GM23248 (cell line): Measurements from ENCODE around the gene APBA3. TPM values are rescaled to one million over a fixed set of nuclear protein-coding genes. Genes with fewer than 3 reads are reported as not detected.

Experiments used
- DNase-seq: peaks from one replicate; pipeline ENCODE4 v3.0.0-alpha.2; 2015
- H2AFZ ChIP-seq: fragments of 200-600 bp; sonication (generic); 2 replicates; pipeline ENCODE4 v1.6.1; 2016; ENCODE audit warnings: antibody characterized with exemption
- H3F3A ChIP-seq: fragments of 200-600 bp; sonication (generic); 2 replicates; pipeline ENCODE4 v1.6.1; 2016; ENCODE audit warnings: mild to moderate bottlenecking, antibody characterized with exemption, mixed run types; ENCODE audit not compliant: insufficient read depth
- H3K27ac ChIP-seq: fragments of 200-600 bp; sonication (generic); 2 replicates; pipeline ENCODE4 v1.5.1; 2016; ENCODE audit warnings: mild to moderate bottlenecking
- H3K27me3 ChIP-seq: fragments of 200-600 bp; sonication (generic); replicated peaks from 2 replicates; pipeline ENCODE4 v1.6.1; 2016; ENCODE audit warnings: mild to moderate bottlenecking; ENCODE audit not compliant: insufficient read depth
- H3K36me3 ChIP-seq: fragments of 200-600 bp; sonication (generic); 2 replicates; pipeline ENCODE4 v1.6.1; 2016; ENCODE audit warnings: low read depth, mild to moderate bottlenecking
- H3K4me1 ChIP-seq: fragments of 200-600 bp; sonication (generic); 2 replicates; pipeline ENCODE4 v1.6.1; 2016; ENCODE audit warnings: mild to moderate bottlenecking; ENCODE audit not compliant: insufficient read depth
- H3K4me2 ChIP-seq: fragments of 200-600 bp; sonication (generic); one replicate; pipeline ENCODE4 v1.6.1; 2016; ENCODE audit warnings: mild to moderate bottlenecking; ENCODE audit not compliant: unreplicated experiment
- H3K4me3 ChIP-seq: fragments of 200-600 bp; sonication (generic); 2 replicates; pipeline ENCODE4 v1.5.1; 2016; ENCODE audit warnings: mild to moderate bottlenecking
- H3K79me2 ChIP-seq: fragments of 200-600 bp; sonication (generic); 2 replicates; pipeline ENCODE4 v1.6.1; 2016; ENCODE audit warnings: mild to moderate bottlenecking; ENCODE audit not compliant: insufficient read depth
- H3K9ac ChIP-seq: fragments of 200-600 bp; sonication (generic); 2 replicates; pipeline ENCODE4 v1.6.1; 2016; ENCODE audit warnings: mild to moderate bottlenecking
- H3K9me2 ChIP-seq: fragments of 200-600 bp; sonication (generic); 2 replicates; pipeline ENCODE4 v1.6.1; 2016; ENCODE audit warnings: mixed run types, mild to moderate bottlenecking, moderate library complexity; ENCODE audit not compliant: insufficient read depth
- H3K9me3 ChIP-seq: fragments of 200-600 bp; sonication (generic); one replicate; pipeline ENCODE4 v1.6.1; 2017; ENCODE audit warnings: low read depth
- H4K20me1 ChIP-seq: fragments of 200-600 bp; sonication (generic); 2 replicates; pipeline ENCODE4 v1.6.0; 2016; ENCODE audit not compliant: insufficient read depth
- EZH2 ChIP-seq: fragments of 200-600 bp; sonication (generic); IDR thresholded peaks from 2 replicates; pipeline ENCODE4 v1.6.1; 2018; ENCODE audit warnings: antibody characterized with exemption, mild to moderate bottlenecking; ENCODE audit not compliant: insufficient read depth, poor library complexity, severe bottlenecking
- EZH2phosphoT487 ChIP-seq: fragments of 200-600 bp; sonication (generic); IDR thresholded peaks from 2 replicates; pipeline ENCODE4 v1.6.1; 2018; ENCODE audit warnings: antibody characterized with exemption, moderate library complexity, mild to moderate bottlenecking, low read depth; ENCODE audit not compliant: insufficient read depth
- WGBS, 2 experiments: methylation state at CpG; one replicate each; pipeline ENCODE4 v1.1.6; 2015 to 2017; ENCODE audit warnings: low lambda C conversion rate in 2 of 2, low coverage in 1 of 2; ENCODE audit errors: missing lambda C conversion rate in 2 of 2; 5-methylcytosine and 5-hydroxymethylcytosine counted together
- in situ Hi-C: fragments of 300-500 bp; cut with MboI; formaldehyde crosslinking; loops from 2 replicates; pipeline ENCODE4 v1.15.0; 2020
- polyA plus RNA-seq: library from polyadenylated mRNA; unstranded; fragments of >200 nt; fragmentation: Nextera tagmentation; extraction: Ambion mirVana; gene quantifications from 2 replicates; pipeline ENCODE4 v1.2.1, GENCODE V29; 2016
- total RNA-seq: library from RNA; depleted of rRNA; stranded (reverse); fragments of >200 nt; shearing (Covaris generic); gene quantifications from 2 replicates; pipeline ENCODE4 v1.2.3, GENCODE V29; 2014

APBA3 gene
- total and polyA plus RNA-seq, 2 experiments from 2014 or later: 16.9 to 28.3 TPM

- Histone ChIP-seq H3F3A (no peaks in the 10 kb centered on the region), H3K4me2 (no peak overlapping the region), H3K27ac (no peak overlapping the region), H3K9ac (no peak overlapping the region), H3K9me3 (no peaks in the 10 kb centered on the region), H3K4me3 (no peak overlapping the region), H3K36me3 (no peaks in the 10 kb centered on the region), H3K79me2 (no peaks in the 10 kb centered on the region), H3K4me1 (no peaks in the 10 kb centered on the region), H2AFZ (no peak overlapping the region), H3K27me3 (peaks cover 13% of the 10 kb centered on the region), H4K20me1 (no peaks in the 10 kb centered on the region), H3K9me2 (no peaks in the 10 kb centered on the region)
- TF ChIP-seq EZH2: no peak
- WGBS, 2 experiments: 4 to 6% methylated on average over 34 to 36 of the region's 47 CpGs
- in situ Hi-C loops: no loop called here
- no peak for DNase-seq
Measured at GRCh38 chr19:3785451-3785937, 24.0 kb upstream of the APBA3 start.

- WGBS, 2 experiments: 20 to 23% methylated on average over 17 to 24 of the region's 25 CpGs
- Histone ChIP-seq H3K9ac (no peak overlapping the region), H3K79me2 (no peaks in the 10 kb centered on the region), H3K9me2 (no peaks in the 10 kb centered on the region), H3K9me3 (no peaks in the 10 kb centered on the region), H3K4me1 (no peaks in the 10 kb centered on the region), H3K4me2 (no peak overlapping the region), H3K27ac (no peak overlapping the region), H4K20me1 (no peaks in the 10 kb centered on the region), H2AFZ (no peak overlapping the region), H3K36me3 (no peaks in the 10 kb centered on the region), H3K27me3 (peaks cover 12% of the 10 kb centered on the region), H3K4me3 (no peak overlapping the region), H3F3A (no peaks in the 10 kb centered on the region)
- peak; percentile 33 for DNase-seq
- in situ Hi-C loops: no loop called here
- no peak for TF ChIP-seq EZH2
- no peak for TF ChIP-seq EZH2phosphoT487
Measured at GRCh38 chr19:3784607-3785450, 23.3 kb upstream of the APBA3 start.

DNA sequence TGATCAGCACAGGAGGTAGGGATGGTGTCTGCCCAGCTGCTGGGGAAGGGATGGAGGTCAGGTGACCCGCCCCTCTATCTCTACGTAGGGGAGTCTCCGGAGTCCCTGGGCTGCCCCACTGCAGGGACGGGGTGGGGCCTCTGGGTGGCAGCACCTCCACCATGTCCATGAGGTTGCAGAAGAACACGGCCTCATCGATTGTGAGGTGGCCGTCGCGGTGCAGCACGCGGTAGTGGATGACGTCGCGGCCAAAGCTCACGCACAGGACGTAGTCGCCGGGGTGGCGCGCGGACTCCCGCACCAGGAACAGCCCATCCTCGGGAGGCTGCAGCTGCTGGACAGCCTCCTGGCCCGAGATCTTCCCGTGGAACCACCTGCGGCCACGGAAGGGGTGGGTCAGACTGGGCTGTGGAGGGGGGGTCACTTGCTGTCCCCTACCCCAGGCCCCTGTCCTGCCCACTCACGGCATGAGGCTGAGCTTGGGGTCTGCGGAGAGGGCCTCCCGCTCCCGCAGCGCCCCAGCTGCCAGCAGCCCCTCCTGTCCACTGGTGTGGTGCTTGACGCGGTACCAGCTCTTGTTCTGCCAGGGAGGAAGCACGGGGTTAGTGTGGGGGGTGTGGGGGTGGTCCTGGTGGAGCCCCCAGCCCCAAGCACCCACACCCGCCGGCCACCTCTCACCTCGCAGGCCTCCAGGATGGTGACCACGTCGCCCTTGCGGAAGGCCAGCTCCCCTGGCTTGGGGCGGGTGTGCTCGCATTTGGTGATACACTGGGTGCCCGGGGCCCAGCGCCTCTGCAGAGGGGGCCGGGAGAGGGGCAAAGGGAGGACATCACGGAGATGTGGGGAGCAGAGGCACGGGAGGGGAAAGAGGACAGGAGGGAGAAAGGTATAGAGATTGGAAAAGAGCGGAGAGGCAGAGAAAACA, 22.4 kb upstream of the APBA3 start:
- WGBS, 2 experiments: 73 to 76% methylated on average over 30 to 49 of the region's 49 CpGs
- in situ Hi-C loops: no loop called here

DNA sequence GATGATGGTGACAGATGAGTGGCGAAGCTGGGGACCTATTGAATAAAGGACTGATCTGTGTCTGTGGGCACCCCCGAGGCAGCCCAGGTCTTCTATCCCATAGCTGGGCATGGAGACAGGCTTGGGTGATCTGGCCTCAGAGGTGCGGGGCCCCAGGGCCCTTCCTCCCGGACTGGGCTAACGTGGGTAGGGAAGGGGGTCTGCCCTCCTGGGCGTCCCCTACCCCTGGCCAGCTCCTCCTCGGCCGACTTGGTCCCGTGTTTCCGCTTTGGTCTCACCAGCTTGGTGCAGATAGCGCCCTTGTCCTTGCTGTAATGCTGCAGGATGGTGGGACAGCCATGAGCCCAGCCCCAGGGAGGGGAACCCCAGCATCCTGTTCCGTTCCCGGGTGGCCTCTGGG, 21.4 kb upstream of the APBA3 start:
- Histone ChIP-seq H3K4me3 (no peak overlapping the region), H3K27me3 (peaks cover 12% of the 10 kb centered on the region), H3K4me1 (no peaks in the 10 kb centered on the region), H3K36me3 (no peaks in the 10 kb centered on the region), H3F3A (no peaks in the 10 kb centered on the region), H4K20me1 (no peaks in the 10 kb centered on the region), H3K4me2 (no peak overlapping the region), H3K79me2 (no peaks in the 10 kb centered on the region), H3K9me3 (no peaks in the 10 kb centered on the region), H2AFZ (no peak overlapping the region), H3K27ac (no peak overlapping the region), H3K9ac (no peak overlapping the region), H3K9me2 (no peaks in the 10 kb centered on the region)
- TF ChIP-seq EZH2phosphoT487 (no peak), EZH2 (no peak)
- WGBS, 2 experiments: 57 to 65% methylated on average over 13 of the region's 13 CpGs
- in situ Hi-C loops: no loop called here
- DNase-seq: no peak

More for the DNA sequence above, 22.4 kb upstream of the APBA3 start:
- no peaks in the 10 kb centered on the region for H3K4me1 ChIP-seq
- no peaks in the 10 kb centered on the region for H3K36me3 ChIP-seq
- H3K4me3 ChIP-seq: no peak overlapping the region
- no peak overlapping the region for H3K4me2 ChIP-seq
- no peaks in the 10 kb centered on the region for H3F3A ChIP-seq
- H3K9me2 ChIP-seq: no peaks in the 10 kb centered on the region
- TF ChIP-seq EZH2: no peak
- TF ChIP-seq EZH2phosphoT487: no peak
- H3K27me3 ChIP-seq: peaks cover 12% of the 10 kb centered on the region
- no peak overlapping the region for H3K9ac ChIP-seq
- no peak for DNase-seq
- H3K9me3 ChIP-seq: no peaks in the 10 kb centered on the region
- H3K79me2 ChIP-seq: no peaks in the 10 kb centered on the region
- no peak overlapping the region for H3K27ac ChIP-seq
- no peak overlapping the region for H2AFZ ChIP-seq
- H4K20me1 ChIP-seq: no peaks in the 10 kb centered on the region
